ENCODE data around the gene LYRM2. TPM values are rescaled to one million over a fixed set of nuclear protein-coding genes. Genes with fewer than 3 reads are reported as not detected.

Gene LYRM2
- total RNA-seq, 1 experiment from 2014 or later: 26.3 TPM

- Histone ChIP-seq H3K4me1 (ENCODE audit: control insufficient read depth in 1 of 2, insufficient read depth in 2 of 2, low read length in 2 of 2) (no peaks in the 10 kb centered on the region), H4K20me1 (ENCODE audit: insufficient read depth) (0 out of 2 replicates have a peak, but pooled peaks cover 3% of the 10 kb centered on the region), H3K27ac (ENCODE audit: low read depth, low read length) (no peak overlapping the region), H2AFZ (ENCODE audit: low read depth, low read length, poor library complexity, severe bottlenecking) (no peak overlapping the region), H3K4me3 (replicated peaks in 1 of 2; ENCODE audit: low read depth in 1 of 2, low read length in 2 of 2) (no peak overlapping the region), H3K9me3 (ENCODE audit: control insufficient read depth in 1 of 2, insufficient read depth in 1 of 2, low read depth in 1 of 2, low read length in 2 of 2) (no peaks in the 10 kb centered on the region), H3K36me3 (ENCODE audit: control insufficient read depth in 1 of 2, insufficient read depth in 2 of 2, low read length in 2 of 2) (peaks cover 59 to 71% of the 10 kb centered on the region in 2 experiments), H3K9me2 (ENCODE audit: insufficient read depth) (no peaks in the 10 kb centered on the region), H3K9ac (ENCODE audit: low read length) (no peak overlapping the region), H3K27me3 (ENCODE audit: insufficient read depth, low read length) (no peaks in the 10 kb centered on the region), H3K4me2 (ENCODE audit: low read length) (no peak overlapping the region), H3K79me2 (ENCODE audit: insufficient read depth, low read length) (no peaks in the 10 kb centered on the region; the same call in 1 of the 2 replicates)
- CTCF ChIA-PET: no interaction called here
- intact Hi-C loops (cut with micrococcal nuclease): no loop called here
- no TSS peak for BruUV-seq (replicated peaks)
- ATAC-seq (no peak), DNase-seq (ENCODE audit: low read depth, low spot score) (no peak)
- RAD21 ChIA-PET (ENCODE audit: low non-redundant PET in 1 of 2, low total read pairs in 2 of 2, uncharacterized antibody in 2 of 2, unreplicated experiment in 2 of 2): no interaction called here
- TF ChIP-seq YY1 (IDR thresholded peaks at IDR 0.05; ENCODE audit: extremely low read depth, insufficient replicate concordance, low read depth, low read length) (no peak), ZFX (IDR thresholded peaks at IDR 0.05) (no peak)
- POLR2A ChIA-PET: no interaction called here
These were observed 40.9 kb upstream of the LYRM2 start for GRCh38 chr6:89679215-89680120.

GRCh38 chr6:89678531-89678930 lies 40.0 kb upstream of the LYRM2 start:
- TF ChIP-seq CTCF (IDR thresholded peaks at IDR 0.05 in 2 of 3, conservative IDR thresholded peaks at IDR 0.05 in 1 of 3; ENCODE audit: borderline replicate concordance in 1 of 3, insufficient read depth in 1 of 3, low read depth in 2 of 3, low read length in 2 of 3) (no peak), ZFX (IDR thresholded peaks at IDR 0.05) (no peak), ZBTB33 (IDR thresholded peaks at IDR 0.05; ENCODE audit: extremely low read depth, insufficient replicate concordance, low read length) (no peak), EZH2phosphoT487 (IDR thresholded peaks at IDR 0.05; ENCODE audit: borderline replicate concordance) (no peak), FOSL1 (IDR thresholded peaks at IDR 0.05; ENCODE audit: low read depth) (no peak), EZH2 (IDR thresholded peaks at IDR 0.05) (no peak), MAX (IDR thresholded peaks at IDR 0.05) (no peak), EGR1 (IDR thresholded peaks at IDR 0.05; ENCODE audit: low read depth) (no peak)
- Histone ChIP-seq H3K79me2 (ENCODE audit: insufficient read depth, low read length) (no peaks in the 10 kb centered on the region; the same call in 1 of the 2 replicates), H4K20me1 (ENCODE audit: insufficient read depth) (0 out of 2 replicates have a peak, but pooled peaks cover 3% of the 10 kb centered on the region), H3K27me3 (ENCODE audit: insufficient read depth, low read length) (no peaks in the 10 kb centered on the region), H3K9me3 (ENCODE audit: control insufficient read depth in 1 of 2, insufficient read depth in 1 of 2, low read depth in 1 of 2, low read length in 2 of 2) (no peaks in the 10 kb centered on the region), H3K9ac (ENCODE audit: low read length) (no peak overlapping the region), H3K9me2 (ENCODE audit: insufficient read depth) (no peaks in the 10 kb centered on the region), H3K36me3 (ENCODE audit: control insufficient read depth in 1 of 2, insufficient read depth in 2 of 2, low read length in 2 of 2) (peaks cover 61 to 74% of the 10 kb centered on the region in 2 experiments), H3K4me3 (replicated peaks in 1 of 2; ENCODE audit: low read depth in 1 of 2, low read length in 2 of 2) (no peak overlapping the region), H2AFZ (ENCODE audit: low read depth, low read length, poor library complexity, severe bottlenecking) (no peak overlapping the region), H3K4me2 (ENCODE audit: low read length) (no peak overlapping the region), H3K4me1 (ENCODE audit: control insufficient read depth in 1 of 2, insufficient read depth in 2 of 2, low read length in 2 of 2) (no peaks in the 10 kb centered on the region), H3K27ac (ENCODE audit: low read depth, low read length) (no peak overlapping the region)
- CTCF ChIA-PET: no interaction called here
- RAD21 ChIA-PET (ENCODE audit: low non-redundant PET in 1 of 2, low total read pairs in 2 of 2, uncharacterized antibody in 2 of 2, unreplicated experiment in 2 of 2): no interaction called here
- no TSS peak for BruUV-seq (replicated peaks)
- DNase-seq (ENCODE audit: low read depth, low spot score) (no peak), ATAC-seq (no peak)
- intact Hi-C loops (cut with micrococcal nuclease): no loop called here
- POLR2A ChIA-PET: no interaction called here

Data from HCT116 (cell line).